H1 (cell line): ENCODE results near the gene TSEN54. TPM values are rescaled to one million over a fixed set of nuclear protein-coding genes. Genes with fewer than 3 reads are reported as not detected.

Experiments used
- CTCF ChIA-PET: fragments of 300-600 bp; sonication (Branson Sonifier 250); formaldehyde crosslinking; loops from one replicate; lab custom pipeline; 2021; ENCODE audit not compliant: partially characterized antibody; lab: Charles Lee
- POLR2A ChIA-PET: fragments of 300-600 bp; sonication (Branson Sonifier 250); formaldehyde crosslinking; loops from one replicate; lab custom pipeline; 2021; ENCODE audit warnings: inconsistent platforms; ENCODE audit not compliant: partially characterized antibody; lab: Charles Lee
- DNase-seq, 2 experiments: peaks; one replicate each; pipeline versions ENCODE4 v3.0.0 to v3.0.0-alpha.2; 2010 to 2022; ENCODE audit warnings: low spot score in 2 of 2, low read depth in 1 of 2, mixed read lengths in 1 of 2
- FAIRE-seq: peaks from 2 replicates; lab custom pipeline; 2011; peaks lifted over from hg19 to GRCh38; lab: Jason Lieb, UNC
- H2AFZ ChIP-seq: 2 replicates; pipeline ENCODE4 v1.8.1; 2012; ENCODE audit warnings: low read length, inconsistent platforms
- H2AK5ac ChIP-seq: 2 replicates; pipeline ENCODE4 v1.6.1; 2013; ENCODE audit warnings: low read depth, low read length
- H2BK120ac ChIP-seq: replicated peaks from 2 replicates; pipeline ENCODE3; 2013; ENCODE audit warnings: low read depth, low read length, inconsistent platforms
- H2BK12ac ChIP-seq: 2 replicates; pipeline ENCODE4 v1.6.1; 2013; ENCODE audit warnings: low read depth, low read length
- H2BK15ac ChIP-seq: 2 replicates; pipeline ENCODE4 v1.6.1; 2013; ENCODE audit warnings: low read length
- H2BK20ac ChIP-seq: 2 replicates; pipeline ENCODE4 v1.6.1; 2013; ENCODE audit warnings: low read length
- H2BK5ac ChIP-seq: 2 replicates; pipeline ENCODE4 v1.6.1; 2013; ENCODE audit warnings: low read depth, low read length
- H3K14ac ChIP-seq: 2 replicates; pipeline ENCODE4 v1.6.1; 2013; ENCODE audit warnings: inconsistent platforms; ENCODE audit not compliant: insufficient read length
- H3K18ac ChIP-seq: 2 replicates; pipeline ENCODE4 v1.6.1; 2013; ENCODE audit warnings: low read length; ENCODE audit errors: extremely low read depth
- H3K23ac ChIP-seq: 2 replicates; pipeline ENCODE4 v1.6.1; 2013; ENCODE audit warnings: inconsistent platforms; ENCODE audit not compliant: insufficient read length
- H3K23me2 ChIP-seq: 2 replicates; pipeline ENCODE4 v1.6.1; 2013; ENCODE audit warnings: low read depth, low read length
- H3K27ac ChIP-seq: 2 replicates; pipeline ENCODE4 v1.6.1; 2011; ENCODE audit warnings: low read depth, low read length, inconsistent platforms
- H3K27me3 ChIP-seq, 4 experiments: replicated peaks in 1 of 4; 1 replicate in 1 of 4; 2 replicates in 3 of 4; pipeline versions ENCODE4 v1.6.1 to v1.8.1; 2011 to 2013; ENCODE audit warnings: low read length in 3 of 4, mild to moderate bottlenecking in 3 of 4, inconsistent platforms in 2 of 4, mixed read lengths in 2 of 4, moderate library complexity in 1 of 4; ENCODE audit not compliant: control insufficient read depth in 3 of 4, insufficient read depth in 3 of 4; ENCODE audit errors: extremely low read depth in 1 of 4
- H3K36me3 ChIP-seq, 4 experiments: 2 replicates each; pipeline versions ENCODE4 v1.6.1 to v1.8.1; 2011 to 2013; ENCODE audit warnings: mild to moderate bottlenecking in 4 of 4, low read length in 3 of 4, moderate library complexity in 2 of 4, control low read depth in 1 of 4, inconsistent platforms in 1 of 4; ENCODE audit not compliant: insufficient read depth in 4 of 4, control insufficient read depth in 2 of 4
- H3K4ac ChIP-seq: replicated peaks from 2 replicates; pipeline ENCODE3; 2013; ENCODE audit warnings: low read length, low read depth, mixed read lengths, inconsistent platforms; ENCODE audit not compliant: insufficient read length
- H3K4me1 ChIP-seq, 4 experiments: replicated peaks in 1 of 4; 1 replicate in 1 of 4; 2 replicates in 3 of 4; pipeline versions ENCODE4 v1.6.1 to v1.8.1; 2011 to 2013; ENCODE audit warnings: low read length in 3 of 4, inconsistent platforms in 2 of 4, mixed read lengths in 1 of 4; ENCODE audit not compliant: insufficient read depth in 4 of 4, control insufficient read depth in 3 of 4
- H3K4me2 ChIP-seq, 2 experiments: 2 replicates each; pipeline versions ENCODE4 v1.6.1 to v1.8.1; 2011 to 2013; ENCODE audit warnings: low read depth in 2 of 2, low read length in 2 of 2, control low read depth in 1 of 2, inconsistent platforms in 1 of 2, mild to moderate bottlenecking in 1 of 2; ENCODE audit not compliant: insufficient read depth in 1 of 2
- H3K4me3 ChIP-seq, 4 experiments: fragments of 200-600, 300-600 bp in 1 of 4; sonication (generic), shearing (Covaris generic), sonication (Bioruptor Twin) in 1 of 4; 2 replicates each; pipeline versions ENCODE4 v1.5.1 to v1.8.1; 2011 to 2016; ENCODE audit warnings: low read length in 4 of 4, low read depth in 3 of 4, control low read depth in 2 of 4, inconsistent platforms in 2 of 4, mild to moderate bottlenecking in 2 of 4, mixed read lengths in 1 of 4, moderate library complexity in 1 of 4; ENCODE audit not compliant: insufficient read depth in 2 of 4; ENCODE audit errors: extremely low read depth in 1 of 4
- H3K56ac ChIP-seq: replicated peaks from 2 replicates; pipeline ENCODE3; 2013; ENCODE audit warnings: low read depth, mild to moderate bottlenecking, mixed read lengths, low read length, inconsistent platforms; ENCODE audit not compliant: insufficient read length
- H3K79me1 ChIP-seq: 2 replicates; pipeline ENCODE4 v1.6.1; 2013; ENCODE audit warnings: low read depth, low read length, control low read depth
- H3K79me2 ChIP-seq, 2 experiments: 2 replicates each; pipeline versions ENCODE4 v1.6.1 to v1.8.1; 2012 to 2013; ENCODE audit warnings: low read length in 2 of 2, mild to moderate bottlenecking in 2 of 2, inconsistent platforms in 1 of 2; ENCODE audit not compliant: insufficient read depth in 2 of 2, control insufficient read depth in 1 of 2
- H3K9ac ChIP-seq, 4 experiments: replicated peaks in 1 of 4; 1 replicate in 1 of 4; 2 replicates in 3 of 4; pipeline versions ENCODE4 v1.6.1 to v1.8.1; 2011 to 2013; ENCODE audit warnings: low read depth in 3 of 4, low read length in 3 of 4, control low read depth in 2 of 4, mild to moderate bottlenecking in 2 of 4, moderate library complexity in 2 of 4, inconsistent platforms in 1 of 4; ENCODE audit errors: extremely low read depth in 1 of 4
- H3K9me3 ChIP-seq, 2 experiments: 2 replicates each; pipeline versions ENCODE4 v1.6.1 to v1.8.1; 2012 to 2013; ENCODE audit warnings: mild to moderate bottlenecking in 2 of 2, moderate library complexity in 2 of 2, control low read depth in 1 of 2, inconsistent platforms in 1 of 2, low read depth in 1 of 2, low read length in 1 of 2, mixed read lengths in 1 of 2; ENCODE audit not compliant: insufficient read depth in 2 of 2
- H4K20me1 ChIP-seq, 2 experiments: replicated peaks in 1 of 2; 2 replicates each; pipeline versions ENCODE3 to v1.8.1; 2011 to 2013; ENCODE audit warnings: inconsistent platforms in 2 of 2, low read length in 2 of 2, mild to moderate bottlenecking in 1 of 2; ENCODE audit not compliant: insufficient read depth in 2 of 2, control insufficient read depth in 1 of 2
- H4K5ac ChIP-seq: 2 replicates; pipeline ENCODE4 v1.6.1; 2013; ENCODE audit warnings: low read length, low read depth, mixed read lengths, inconsistent platforms; ENCODE audit not compliant: insufficient read length
- H4K8ac ChIP-seq: 2 replicates; pipeline ENCODE4 v1.8.0; 2013; ENCODE audit warnings: mild to moderate bottlenecking, moderate library complexity, low read length, inconsistent platforms; ENCODE audit not compliant: insufficient read depth; ENCODE audit errors: extremely low read depth
- H4K91ac ChIP-seq: replicated peaks from 2 replicates; pipeline ENCODE3; 2013; ENCODE audit warnings: low read length, mixed read lengths, inconsistent platforms; ENCODE audit not compliant: insufficient read length
- CEBPB ChIP-seq: IDR thresholded peaks from 2 replicates; pipeline ENCODE4 v1.6.1; 2012; ENCODE audit warnings: low read depth, low read length
- CHD2 ChIP-seq: IDR thresholded peaks from 2 replicates; pipeline ENCODE4 v1.6.1; 2012; ENCODE audit warnings: low read length, improper control_type of control experiment
- POLR2A ChIP-seq, 2 experiments: IDR thresholded peaks; 1 replicate in 1 of 2; 2 replicates in 1 of 2; pipeline ENCODE4 v1.6.1; 2011; ENCODE audit warnings: low read depth in 2 of 2, low read length in 2 of 2, mild to moderate bottlenecking in 2 of 2; ENCODE audit errors: control extremely low read depth in 1 of 2
- RFX5 ChIP-seq: IDR thresholded peaks from 2 replicates; pipeline ENCODE4 v1.6.1; 2011; ENCODE audit warnings: low read depth, low read length, improper control_type of control experiment, borderline replicate concordance
- SIN3A ChIP-seq, 2 experiments: IDR thresholded peaks in 1 of 2; conservative IDR thresholded peaks in 1 of 2; 2 replicates each; pipeline ENCODE4 v1.6.1; 2011 to 2012; ENCODE audit warnings: low read length in 2 of 2, improper control_type of control experiment in 1 of 2, low read depth in 1 of 2, mild to moderate bottlenecking in 1 of 2
- SIRT6 ChIP-seq: IDR thresholded peaks from one replicate; pipeline ENCODE4 v1.7.1; 2012; ENCODE audit warnings: low read length, inconsistent platforms
- SIX5 ChIP-seq: IDR thresholded peaks from 2 replicates; pipeline ENCODE4 v1.6.1; 2011; ENCODE audit warnings: mild to moderate bottlenecking, low read depth, low read length
- TAF7 ChIP-seq: optimal IDR thresholded peaks from 2 replicates; pipeline ENCODE3; 2011; ENCODE audit warnings: low read depth, mild to moderate bottlenecking, inconsistent platforms, low read length, moderate library complexity, borderline replicate concordance
- WGBS, 2 experiments: shearing (Covaris generic) in 1 of 2; methylation state at CpG; one replicate each; pipeline versions ENCODE4 v1.1.6 to v1.1.7; 2013 to 2015; ENCODE audit warnings: low lambda C conversion rate in 2 of 2, mixed read lengths in 2 of 2, inconsistent platforms in 1 of 2, low coverage in 1 of 2, missing lambda C conversion rate in 1 of 2; ENCODE audit not compliant: insufficient replicate concordance in 2 of 2, insufficient coverage in 1 of 2, insufficient read length in 1 of 2; ENCODE audit errors: extremely low coverage in 1 of 2, missing lambda C conversion rate in 1 of 2; 5-methylcytosine and 5-hydroxymethylcytosine counted together
- polyA plus RNA-seq, 7 experiments: library from polyadenylated mRNA; depleted of rRNA in 3 of 7; stranded (reverse) in 5 of 7; unstranded in 2 of 7; fragments of >200 nt in 5 of 7; fragments of 200-250 nt in 2 of 7; gene quantifications; 1 replicate in 5 of 7; 2 replicates in 1 of 7; 4 replicates in 1 of 7; pipeline versions ENCODE4 v1.2.1 to v1.2.3, GENCODE V29; 2011 to 2013; ENCODE audit warnings: missing spikeins in 2 of 7, mixed read lengths in 2 of 7
- total RNA-seq: library from RNA; stranded (reverse); fragmentation: NEBNext Ultra II Directional; extraction: Animal tissue kit (Norgen Biotek cat#: 25700); gene quantifications from 2 replicates; pipeline ENCODE4 v1.2.1, GENCODE V29; 2021
- TF ChIP-seq, protein P1 (sequence below): IDR thresholded peaks from 2 replicates; pipeline ENCODE4 v1.6.1; 2012; ENCODE audit warnings: inconsistent platforms

The TSEN54 gene
- total and polyA plus RNA-seq, 2 of the 8 experiments (the other 6 are each of a cell fraction or from before 2014, with no cell fraction given): 43.6 to 60.3 TPM

DNA sequence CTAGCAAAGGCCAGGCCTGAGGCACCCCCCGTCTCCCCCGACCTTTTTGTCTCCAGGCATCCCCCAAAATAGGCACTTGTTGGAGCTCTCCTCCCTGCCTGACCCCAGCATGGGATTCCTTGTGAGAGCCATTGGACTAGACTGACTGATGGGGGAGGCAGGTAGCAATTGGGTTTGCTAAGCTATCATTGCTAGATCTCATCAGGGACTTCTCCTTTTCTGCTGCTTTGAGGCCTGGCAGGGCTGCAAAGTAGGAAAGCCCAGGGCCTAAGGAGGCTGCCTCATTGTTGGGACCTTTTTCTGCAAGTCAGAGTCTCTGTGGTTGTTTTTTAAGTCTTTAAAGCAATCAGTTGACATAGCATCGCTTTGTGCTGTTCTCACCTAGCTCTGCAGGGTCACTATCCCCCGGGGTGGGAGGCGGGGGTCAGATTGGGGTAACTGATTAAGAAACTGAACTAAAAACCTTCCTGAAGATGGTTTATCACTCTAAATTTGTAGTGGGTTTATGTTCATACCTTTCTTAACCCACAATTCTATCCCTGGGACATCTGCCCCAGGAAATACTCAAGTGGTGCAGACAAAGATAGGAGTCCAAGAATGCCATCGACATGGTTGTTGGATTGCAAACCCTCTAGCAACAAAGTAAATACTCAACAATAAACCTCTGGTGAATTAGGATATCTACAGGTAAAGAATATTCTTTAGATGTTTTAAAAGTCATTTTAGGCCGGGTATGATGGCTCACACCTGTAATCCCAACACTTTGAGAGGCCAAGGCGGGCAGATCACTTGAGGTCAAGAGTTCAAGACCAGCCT is 37.2 kb downstream of the TSEN54 start:
- Histone ChIP-seq H2AK5ac (no peak overlapping the region), H2BK120ac (no peak overlapping the region), H3K18ac (no peak overlapping the region), H3K4me1 (peaks cover 10 to 30% (median 20%) of the 10 kb centered on the region in 4 experiments), H3K27me3 (no peaks in the 10 kb centered on the region), H3K4me3 (no peak overlapping the region), H3K79me2 (no peaks in the 10 kb centered on the region), H3K9ac (no peak overlapping the region), H2BK5ac (no peak overlapping the region; the same call in 1 of the 2 replicates), H3K23me2 (peaks cover 1% of the 10 kb centered on the region; the same call in 1 of the 2 replicates), H2AFZ (no peak overlapping the region), H3K36me3 (no peaks in the 10 kb centered on the region), H3K56ac (no peak overlapping the region), H3K79me1 (no peaks in the 10 kb centered on the region), H2BK15ac (no peak overlapping the region), H3K4me2 (no peak overlapping the region), H2BK20ac (no peak overlapping the region), H4K5ac (no peak overlapping the region), H3K27ac (no peak overlapping the region), H4K20me1 (no peaks in the 10 kb centered on the region), H3K9me3 (no peaks in the 10 kb centered on the region), H3K14ac (no peak overlapping the region), H4K91ac (no peak overlapping the region), H4K8ac (no peak overlapping the region), H2BK12ac (no peak overlapping the region), H3K23ac (no peak overlapping the region), H3K4ac (no peak overlapping the region)
- FAIRE-seq: no peak
- CTCF ChIA-PET: interaction anchor here (0.7 to 3.9 kb wide), 14 partner anchors 11 to 620 kb away, joined by 3 to 27 read pairs (median 4); partner anchors contain the start of genes MYO15B, SMIM5 and TSEN54
- WGBS, 2 experiments: 87% methylated on average over 8 of the region's 8 CpGs; no CpG with 5 or more reads in 1 of the 2 experiments
- TF ChIP-seq SIX5 (no peak), TAF7 (no peak), CEBPB (no peak), POLR2A (IDR thresholded peaks at IDR 0.05; ENCODE audit: control extremely low read depth in 1 of 2, low read depth in 2 of 2, low read length in 2 of 2) (no peak), SIRT6 (no peak), RFX5 (no peak), CHD2 (no peak), SIN3A (conservative IDR thresholded peaks at IDR 0.05 in 1 of 2, IDR thresholded peaks at IDR 0.05 in 1 of 2; ENCODE audit: low read depth in 1 of 2, low read length in 2 of 2) (no peak)
- TF ChIP-seq, protein P1, sequence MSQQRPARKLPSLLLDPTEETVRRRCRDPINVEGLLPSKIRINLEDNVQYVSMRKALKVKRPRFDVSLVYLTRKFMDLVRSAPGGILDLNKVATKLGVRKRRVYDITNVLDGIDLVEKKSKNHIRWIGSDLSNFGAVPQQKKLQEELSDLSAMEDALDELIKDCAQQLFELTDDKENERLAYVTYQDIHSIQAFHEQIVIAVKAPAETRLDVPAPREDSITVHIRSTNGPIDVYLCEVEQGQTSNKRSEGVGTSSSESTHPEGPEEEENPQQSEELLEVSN: no peak
- POLR2A ChIA-PET: interaction anchor here (0.7 to 1.2 kb wide), 3 partner anchors 15 to 35 kb away, joined by 3 to 4 read pairs (median 4); no protein-coding TSS in a partner anchor
- DNase-seq: no peak
